Measurements from ENCODE around the gene CRIP1.

CRIP1 gene

DNA sequence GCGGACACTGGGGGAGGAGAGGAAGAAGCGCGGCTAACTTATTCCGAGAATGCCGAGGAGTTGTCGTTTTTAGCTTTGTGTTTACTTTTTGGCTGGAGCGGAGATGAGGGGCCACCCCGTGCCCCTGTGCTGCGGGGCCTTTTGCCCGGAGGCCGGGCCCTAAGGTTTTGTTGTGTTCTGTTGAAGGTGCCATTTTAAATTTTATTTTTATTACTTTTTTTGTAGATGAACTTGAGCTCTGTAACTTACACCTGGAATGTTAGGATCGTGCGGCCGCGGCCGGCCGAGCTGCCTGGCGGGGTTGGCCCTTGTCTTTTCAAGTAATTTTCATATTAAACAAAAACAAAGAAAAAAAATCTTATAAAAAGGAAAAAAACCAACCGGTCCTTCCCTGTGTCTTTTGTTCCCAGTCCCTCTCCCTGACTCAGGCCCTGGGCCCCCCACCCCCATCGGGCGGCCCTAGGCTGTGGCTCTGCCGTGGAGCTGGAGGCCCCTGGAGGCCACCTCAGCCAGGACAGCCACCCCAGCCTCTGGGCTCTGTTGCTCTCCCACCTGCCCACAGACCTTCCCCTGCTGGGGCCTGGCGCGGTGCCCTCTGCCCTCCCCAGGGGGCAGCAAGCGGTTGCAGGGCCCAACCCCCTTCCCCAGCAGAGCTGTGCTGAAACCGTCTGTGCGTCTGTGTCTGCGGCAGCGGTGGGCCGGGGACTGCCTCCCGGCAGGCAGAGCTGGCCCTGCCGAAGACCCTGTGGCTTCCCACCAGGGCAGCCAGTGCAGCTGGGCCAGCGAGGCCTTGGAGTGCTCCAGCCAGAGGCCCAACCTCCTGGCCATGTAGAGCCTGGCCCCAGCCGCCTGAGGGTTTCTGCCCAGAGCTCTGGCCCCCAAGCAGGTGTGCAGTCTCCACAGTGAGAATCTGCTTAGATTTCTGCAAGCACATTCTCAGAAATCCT, 16.1 kb upstream of the CRIP1 start:
- DNase-seq: no peak

- no peak for DNase-seq
Measured at GRCh38 chr14:105471297-105471821, 15.3 kb upstream of the CRIP1 start.

GRCh38 chr14:105471823-105472485, 14.7 kb upstream of the CRIP1 start:
- no peak for DNase-seq

DNA sequence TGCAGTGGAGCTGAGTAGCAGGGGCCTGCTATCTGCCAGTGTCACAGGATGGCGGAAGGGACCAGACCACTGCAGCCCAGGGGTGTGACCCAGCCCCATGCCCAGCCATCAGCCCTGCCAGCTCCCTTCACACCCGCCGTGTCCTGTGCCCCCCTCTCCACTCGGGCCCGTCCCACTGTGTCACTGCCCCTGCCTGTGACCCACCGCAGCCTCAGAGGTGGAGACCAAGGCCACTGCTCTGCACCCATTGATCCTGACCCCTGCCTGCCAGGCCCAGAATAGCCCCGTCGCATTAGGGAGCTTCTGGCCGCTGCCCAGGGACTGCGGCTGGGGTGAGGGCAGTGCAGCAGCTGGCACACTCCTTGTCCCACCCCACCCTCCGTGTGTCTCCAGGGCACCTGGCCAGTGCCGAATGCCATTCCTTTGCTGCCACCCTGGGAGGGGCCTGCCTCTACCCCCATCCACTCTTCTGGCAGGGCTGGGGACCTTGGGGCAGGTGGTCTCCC, 14.1 kb upstream of the CRIP1 start:
- no peak for DNase-seq

- DNase-seq: peak in 4 of 14 donors; percentile 27 to 53 (median 46)
Measured at GRCh38 chr14:105473033-105473676, 13.5 kb upstream of the CRIP1 start.

GRCh38 chr14:105473677-105474482, 12.8 kb upstream of the CRIP1 start:
- peak in 8 of 14 donors; percentile 21 to 76 (median 50) for DNase-seq

DNA sequence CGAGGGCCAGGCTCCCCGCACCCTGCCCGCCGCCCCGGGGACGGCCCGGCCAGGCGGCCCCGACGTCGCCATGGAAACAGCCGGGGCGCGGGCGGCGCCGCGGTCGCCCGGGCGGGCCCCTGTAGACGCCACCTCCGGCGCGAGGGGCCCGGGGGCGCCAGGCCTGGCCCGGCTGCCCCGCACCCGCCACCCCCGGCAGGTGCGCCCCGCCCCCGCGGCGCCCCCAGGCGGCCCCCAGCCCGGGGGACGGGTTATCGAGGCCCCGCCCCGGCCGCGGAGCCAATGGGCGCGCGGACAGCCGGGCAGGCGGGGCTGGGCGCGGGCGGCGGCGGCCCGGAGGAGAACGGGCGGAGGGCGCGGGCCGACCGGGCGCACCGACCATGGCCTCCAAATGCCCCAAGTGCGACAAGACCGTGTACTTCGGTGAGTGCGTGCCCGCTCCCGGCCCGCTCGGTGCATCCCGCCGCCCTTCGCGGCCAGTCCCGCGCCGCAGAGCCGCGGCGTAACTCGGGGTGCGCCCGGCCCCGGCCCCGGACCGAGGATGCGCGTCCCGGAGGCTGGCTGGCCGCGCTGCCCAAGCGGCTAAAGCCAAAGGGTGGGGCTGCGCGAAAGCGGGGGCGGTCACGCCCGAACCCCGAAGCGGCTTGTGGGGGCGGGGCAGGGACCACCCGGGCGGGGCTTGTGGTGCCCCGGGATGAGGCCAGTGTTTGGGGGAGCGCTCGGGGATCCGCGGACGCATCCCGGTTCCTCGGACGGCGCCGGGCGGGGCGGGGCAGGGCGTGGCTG, 12.0 kb upstream of the CRIP1 start, which contains the start of gene CRIP2:
CRIP2 (plus strand) TSS at position 339 of the 786 bp plus-strand sequence; CDS start at position 381, 42 bp downstream.
- peak in 1 of 14 donors; percentile 71 for DNase-seq

DNA sequence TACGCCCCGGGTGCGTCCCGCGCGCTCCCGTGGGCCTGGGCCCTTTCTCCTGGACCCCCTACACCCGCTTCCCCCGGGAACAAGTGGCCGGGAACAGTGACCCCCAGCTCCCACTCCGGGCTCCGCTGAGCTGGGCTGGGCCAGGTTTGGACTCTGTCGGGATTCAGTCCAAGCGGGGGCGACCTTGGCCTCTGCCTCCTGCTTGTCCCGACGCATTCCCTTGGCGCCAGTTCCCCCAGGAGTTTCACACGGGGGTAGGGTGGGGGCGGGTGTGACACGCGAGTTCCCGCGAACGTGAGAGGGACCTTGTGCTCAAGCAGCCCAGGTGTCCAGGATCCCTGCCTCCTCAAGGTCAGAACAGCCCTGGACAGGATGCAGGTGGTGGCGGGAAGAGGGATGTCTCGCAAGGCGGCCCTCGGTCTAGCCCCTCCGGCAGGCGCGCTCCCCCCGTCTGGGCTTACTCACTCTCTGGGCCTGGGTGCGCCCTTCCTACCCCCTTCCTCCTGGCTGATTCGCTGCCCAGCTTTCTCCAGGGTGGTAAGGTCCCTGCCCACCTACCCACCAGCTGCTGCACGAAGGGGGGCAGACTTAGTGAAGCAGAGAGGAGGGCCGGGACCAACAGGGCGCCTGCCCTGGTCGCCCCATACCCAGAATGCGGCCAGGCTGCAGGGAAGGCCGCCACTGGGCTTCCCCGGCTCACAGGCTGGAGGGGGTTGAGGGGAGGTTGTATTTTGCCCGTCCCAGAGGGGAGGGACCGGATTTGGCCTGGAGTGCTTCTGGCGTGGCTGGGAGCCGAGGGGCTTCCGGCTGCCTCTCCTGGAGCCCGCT, 11.2 kb upstream of the CRIP1 start:
- peak in 5 of 14 donors; percentile 44 to 74 (median 54) for DNase-seq

- DNase-seq: peak in 13 of 14 donors; percentile 44 to 92 (median 82)
Measured at GRCh38 chr14:105476097-105476830, 10.4 kb upstream of the CRIP1 start.

- DNase-seq: no peak
Measured at GRCh38 chr14:105476831-105477659, 9.6 kb upstream of the CRIP1 start.

DNA sequence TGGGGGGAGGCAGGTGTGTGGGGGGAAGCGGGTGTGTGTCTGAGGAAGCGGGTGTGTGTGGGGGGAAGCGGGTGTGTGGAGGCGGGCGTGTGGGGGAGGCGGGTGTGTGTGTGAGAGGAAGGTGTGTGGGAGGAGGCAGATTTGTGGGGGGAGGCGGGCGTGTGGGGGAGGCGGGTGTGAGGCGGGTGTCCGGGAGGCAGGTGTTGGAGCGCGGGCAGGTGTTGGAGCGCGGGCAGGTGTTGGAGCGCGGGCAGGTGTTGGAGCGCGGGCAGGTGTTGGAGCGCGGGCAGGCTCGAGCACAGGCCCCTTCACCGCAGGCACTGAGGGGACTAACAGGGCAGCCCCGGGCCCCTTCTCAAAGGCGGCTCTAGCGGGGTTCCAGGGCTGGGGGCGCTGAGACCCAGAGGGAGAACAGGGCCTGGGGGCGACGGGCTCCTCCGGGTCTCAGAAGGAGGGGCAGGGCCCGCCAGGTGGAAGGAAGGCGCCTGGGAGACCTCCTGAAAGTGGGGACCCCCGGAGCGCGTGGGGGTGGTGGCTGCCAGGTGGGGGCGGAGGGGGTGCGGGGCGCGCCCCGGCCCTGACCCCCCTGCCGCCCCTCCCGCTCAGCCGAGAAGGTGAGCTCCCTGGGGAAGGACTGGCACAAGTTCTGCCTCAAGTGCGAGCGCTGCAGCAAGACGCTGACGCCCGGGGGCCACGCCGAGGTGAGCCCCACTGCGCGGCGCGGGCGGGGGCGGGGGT, 8.9 kb upstream of the CRIP1 start:
- DNase-seq: no peak

DNA sequence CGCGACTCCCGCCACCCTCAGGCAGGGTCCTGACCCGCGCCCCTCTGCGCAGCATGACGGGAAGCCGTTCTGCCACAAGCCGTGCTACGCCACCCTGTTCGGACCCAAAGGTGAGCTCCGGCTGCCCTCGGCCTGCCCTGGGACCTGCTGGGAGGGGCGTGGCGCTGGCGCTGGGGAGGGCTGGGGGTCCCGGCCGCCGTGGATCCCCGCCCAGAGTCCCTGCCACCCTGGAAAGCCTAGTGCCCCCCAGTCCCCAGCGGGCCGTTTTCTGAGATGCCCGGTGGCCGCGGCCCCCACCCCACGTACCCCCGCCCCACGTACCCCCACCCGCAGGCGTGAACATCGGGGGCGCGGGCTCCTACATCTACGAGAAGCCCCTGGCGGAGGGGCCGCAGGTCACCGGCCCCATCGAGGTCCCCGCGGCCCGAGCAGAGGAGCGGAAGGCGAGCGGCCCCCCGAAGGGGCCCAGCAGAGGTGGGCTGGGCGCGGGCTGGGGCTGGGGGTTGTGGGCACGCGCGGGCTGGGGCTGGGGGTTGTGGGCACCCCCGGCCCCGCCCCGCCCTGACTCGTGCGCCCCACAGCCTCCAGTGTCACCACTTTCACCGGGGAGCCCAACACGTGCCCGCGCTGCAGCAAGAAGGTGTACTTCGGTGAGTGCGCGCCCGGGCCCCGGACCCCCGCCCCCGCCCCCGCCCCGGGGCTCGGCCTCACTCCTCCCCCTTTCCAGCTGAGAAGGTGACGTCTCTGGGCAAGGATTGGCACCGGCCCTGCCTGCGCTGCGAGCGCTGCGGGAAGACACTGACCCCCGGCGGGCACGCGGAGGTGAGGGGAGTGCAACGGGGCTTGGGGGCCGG, 8.1 kb upstream of the CRIP1 start:
- no peak for DNase-seq

DNA sequence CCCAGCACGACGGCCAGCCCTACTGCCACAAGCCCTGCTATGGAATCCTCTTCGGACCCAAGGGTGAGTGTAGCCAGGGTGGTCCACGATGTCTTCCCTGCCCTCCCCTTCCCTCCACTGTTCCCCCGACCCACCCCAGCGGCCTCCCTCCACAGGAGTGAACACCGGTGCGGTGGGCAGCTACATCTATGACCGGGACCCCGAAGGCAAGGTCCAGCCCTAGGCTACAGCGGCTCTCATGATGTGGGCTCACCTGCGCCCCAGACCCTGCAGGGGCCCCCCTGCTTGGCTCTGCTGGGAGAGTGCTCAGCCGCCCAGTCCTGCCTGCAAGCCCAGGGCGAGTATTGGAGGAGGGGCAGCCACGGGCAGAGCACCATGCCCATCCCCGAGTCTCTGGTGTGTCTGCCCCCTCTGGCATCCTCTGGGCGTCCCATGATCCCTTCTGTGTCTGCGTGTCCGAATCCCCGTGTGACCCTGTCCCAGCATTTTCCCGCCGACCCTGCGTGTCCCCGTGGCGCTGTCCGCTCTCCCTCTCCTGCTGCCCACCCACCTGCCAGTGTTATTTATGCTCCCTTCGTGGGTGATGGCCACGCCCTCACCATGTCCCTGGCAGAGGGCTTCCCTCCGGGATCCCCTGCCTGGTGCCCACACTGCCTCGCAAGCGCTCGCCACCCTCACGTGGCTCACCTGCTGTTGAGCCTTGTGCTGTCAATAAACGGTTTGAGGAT, 7.1 kb upstream of the CRIP1 start:
- DNase-seq: no peak

GRCh38 chr14:105480199-105480746, 6.4 kb upstream of the CRIP1 start:
- no peak for DNase-seq

Data from C1 segment of cervical spinal cord (tissue), 14 donors.